HCT116 (cell line): ENCODE measurements around the gene MMEL1. TPM values are rescaled to one million over a fixed set of nuclear protein-coding genes. Genes with fewer than 3 reads are reported as not detected.

Experiments used
- ATAC-seq: fragments of 200-7000 bp; cut with Tn5 transposase; 2 replicates; pipeline ENCODE4 v1.9.1; 2020; ENCODE audit warnings: mild to moderate bottlenecking, moderate library complexity
- BruUV-seq: library from RNA; stranded (reverse); fragments of 400-500 nt; replicated peaks from 2 replicates; lab custom pipeline; 2021; lab: Mats Ljungman, UMichigan
- CTCF ChIA-PET: fragments of 300-600 bp; sonication (Branson Sonifier 250); formaldehyde crosslinking; loops from one replicate; lab custom pipeline; 2021; ENCODE audit warnings: antibody characterized with exemption; lab: Charles Lee
- POLR2A ChIA-PET: fragments of 300-600, 350-600 bp; sonication (Branson Sonifier 250); formaldehyde crosslinking; loops from one replicate; lab custom pipeline; 2021; ENCODE audit warnings: antibody characterized with exemption; lab: Charles Lee
- RAD21 ChIA-PET, 2 experiments: fragments of 300-600 bp; sonication (Branson Sonifier 250); formaldehyde crosslinking; loops; one replicate each; lab custom pipeline; 2023; ENCODE audit warnings: low total read pairs in 2 of 2; ENCODE audit not compliant: uncharacterized antibody in 2 of 2, unreplicated experiment in 2 of 2, low non-redundant PET in 1 of 2; lab: Charles Lee
- DNase-seq: peaks from one replicate; pipeline ENCODE4 v3.0.0-alpha.2; 2010; ENCODE audit warnings: low read depth, low spot score
- H2AFZ ChIP-seq: fragments of 200-600 bp; shearing (Covaris generic), sonication (generic); 2 replicates; pipeline ENCODE4 v1.6.1; 2017; ENCODE audit warnings: low read depth, mixed run types, mixed read lengths, antibody characterized with exemption, low read length; ENCODE audit not compliant: poor library complexity, severe bottlenecking
- H3K27ac ChIP-seq: 2 replicates; pipeline ENCODE4 v1.5.1; 2012; ENCODE audit warnings: low read depth, low read length
- H3K27me3 ChIP-seq: fragments of 200-600 bp; sonication (generic); 2 replicates; pipeline ENCODE4 v1.6.1; 2016; ENCODE audit warnings: mixed run types, low read length, mixed read lengths; ENCODE audit not compliant: insufficient read depth
- H3K36me3 ChIP-seq, 2 experiments: fragments of 200-500 bp in 1 of 2; fragments of 200-600 bp in 1 of 2; sonication (Bioruptor generic) in 1 of 2; sonication (generic) in 1 of 2; 2 replicates each; pipeline versions ENCODE4 v1.5.1 to v1.6.1; 2014 to 2016; ENCODE audit warnings: low read length in 2 of 2, inconsistent platforms in 1 of 2, mixed read lengths in 1 of 2, mixed run types in 1 of 2; ENCODE audit not compliant: insufficient read depth in 2 of 2, control insufficient read depth in 1 of 2
- H3K4me1 ChIP-seq, 2 experiments: fragments of 200-600 bp in 1 of 2; sonication (generic) in 1 of 2; 2 replicates each; pipeline versions ENCODE4 v1.5.1 to v1.6.1; 2012 to 2017; ENCODE audit warnings: low read length in 2 of 2, inconsistent platforms in 1 of 2, mild to moderate bottlenecking in 1 of 2, mixed read lengths in 1 of 2, mixed run types in 1 of 2, moderate library complexity in 1 of 2; ENCODE audit not compliant: insufficient read depth in 2 of 2, control insufficient read depth in 1 of 2
- H3K4me2 ChIP-seq: fragments of 200-600 bp; sonication (generic); 2 replicates; pipeline ENCODE4 v1.6.1; 2017; ENCODE audit warnings: mixed run types, low read length, mixed read lengths
- H3K4me3 ChIP-seq, 2 experiments: fragments of 200-600 bp in 1 of 2; sonication (generic) in 1 of 2; replicated peaks in 1 of 2; 2 replicates each; pipeline ENCODE4 v1.5.1; 2011 to 2016; ENCODE audit warnings: low read length in 2 of 2, control low read depth in 1 of 2, low read depth in 1 of 2, mild to moderate bottlenecking in 1 of 2, mixed read lengths in 1 of 2, mixed run types in 1 of 2
- H3K79me2 ChIP-seq: fragments of 200-600 bp; sonication (generic); 2 replicates; pipeline ENCODE4 v1.6.1; 2017; ENCODE audit warnings: mild to moderate bottlenecking, mixed run types, low read length, moderate library complexity, mixed read lengths; ENCODE audit not compliant: insufficient read depth
- H3K9ac ChIP-seq: fragments of 200-600 bp; sonication (generic); 2 replicates; pipeline ENCODE4 v1.6.1; 2016; ENCODE audit warnings: low read length, mixed read lengths
- H3K9me2 ChIP-seq: fragments of 200-600 bp; sonication (generic), shearing (Covaris generic); 2 replicates; pipeline ENCODE4 v1.6.1; 2017; ENCODE audit warnings: mixed run types, mild to moderate bottlenecking, moderate library complexity; ENCODE audit not compliant: insufficient read depth
- H3K9me3 ChIP-seq, 2 experiments: fragments of 200-500 bp in 1 of 2; fragments of 200-600 bp in 1 of 2; sonication (Bioruptor generic) in 1 of 2; sonication (generic) in 1 of 2; 2 replicates each; pipeline ENCODE4 v1.6.1; 2014 to 2017; ENCODE audit warnings: low read length in 2 of 2, mixed read lengths in 2 of 2, inconsistent platforms in 1 of 2, low read depth in 1 of 2, mild to moderate bottlenecking in 1 of 2, mixed run types in 1 of 2, moderate library complexity in 1 of 2; ENCODE audit not compliant: control insufficient read depth in 1 of 2, insufficient read depth in 1 of 2
- H4K20me1 ChIP-seq: fragments of 200-600 bp; sonication (generic), shearing (Covaris generic); 2 replicates; pipeline ENCODE4 v1.6.1; 2017; ENCODE audit warnings: mixed run types, mild to moderate bottlenecking, moderate library complexity; ENCODE audit not compliant: insufficient read depth
- CEBPB ChIP-seq: IDR thresholded peaks from 2 replicates; pipeline ENCODE4 v1.6.1; 2012; ENCODE audit warnings: low read depth
- EGR1 ChIP-seq: IDR thresholded peaks from 2 replicates; pipeline ENCODE4 v1.6.1; 2012; ENCODE audit warnings: low read depth
- ELF1 ChIP-seq: IDR thresholded peaks from 2 replicates; pipeline ENCODE4 v1.6.1; 2012; ENCODE audit warnings: low read depth, borderline replicate concordance
- EZH2 ChIP-seq: fragments of 200-600 bp; sonication (generic); IDR thresholded peaks from 2 replicates; pipeline ENCODE4 v1.6.1; 2017; ENCODE audit warnings: antibody characterized with exemption, mixed run types
- EZH2phosphoT487 ChIP-seq: fragments of 200-600 bp; IDR thresholded peaks from 2 replicates; pipeline ENCODE4 v1.6.1; 2018; ENCODE audit warnings: antibody characterized with exemption, borderline replicate concordance
- FOSL1 ChIP-seq: IDR thresholded peaks from 2 replicates; pipeline ENCODE4 v1.6.1; 2012; ENCODE audit warnings: low read depth
- JUND ChIP-seq: IDR thresholded peaks from 2 replicates; pipeline ENCODE4 v1.6.1; 2012
- RAD21 ChIP-seq: IDR thresholded peaks from 2 replicates; pipeline ENCODE4 v1.6.1; 2012; ENCODE audit warnings: low read depth, mild to moderate bottlenecking
- TCF7L2 ChIP-seq: IDR thresholded peaks from 2 replicates; pipeline ENCODE4 v1.7.0; 2011; ENCODE audit warnings: borderline replicate concordance, inconsistent platforms; ENCODE audit not compliant: insufficient read depth, insufficient read length; ENCODE audit errors: extremely low read depth
- YY1 ChIP-seq: IDR thresholded peaks from 2 replicates; pipeline ENCODE4 v1.6.1; 2011; ENCODE audit warnings: low read length, low read depth, moderate library complexity, mild to moderate bottlenecking; ENCODE audit not compliant: insufficient replicate concordance; ENCODE audit errors: extremely low read depth
- ZFX ChIP-seq: fragments of 450-650 bp; IDR thresholded peaks from 2 replicates; pipeline ENCODE4 v1.6.1; 2017
- ZNF274 ChIP-seq: fragments of 200-500 bp; sonication (Bioruptor generic); IDR thresholded peaks from 2 replicates; pipeline ENCODE4 v1.6.1; 2014; ENCODE audit warnings: mild to moderate bottlenecking, low read depth, low read length, inconsistent platforms
- intact Hi-C: fragments of 100-400 bp; cut with micrococcal nuclease; formaldehyde crosslinking; loops from 2 replicates; pipeline ENCODE4 v1.10.0; 2022
- total RNA-seq: library from RNA; stranded (reverse); gene quantifications from one replicate; pipeline ENCODE4 v1.2.1, GENCODE V29; 2021; ENCODE audit not compliant: unreplicated experiment
- TF ChIP-seq, protein P1 (sequence below), 3 experiments: fragments of 200-600 bp in 1 of 3; sonication (generic) in 1 of 3; IDR thresholded peaks in 2 of 3; conservative IDR thresholded peaks in 1 of 3; 2 replicates each; pipeline ENCODE4 v1.5.1; 2012 to 2017; ENCODE audit warnings: low read depth in 2 of 3, low read length in 2 of 3, antibody characterized with exemption in 1 of 3, borderline replicate concordance in 1 of 3, control low read depth in 1 of 3, mild to moderate bottlenecking in 1 of 3, mixed read lengths in 1 of 3, mixed run types in 1 of 3, moderate library complexity in 1 of 3; ENCODE audit not compliant: insufficient read depth in 1 of 3
- TF ChIP-seq, protein P2 (sequence below): IDR thresholded peaks from 2 replicates; pipeline ENCODE4 v1.6.1; 2012
- TF ChIP-seq, protein P3 (sequence below): IDR thresholded peaks from 2 replicates; pipeline ENCODE4 v1.6.1; 2012

The MMEL1 gene
- total RNA-seq, 1 experiment from 2014 or later = 2.7 TPM

DNA sequence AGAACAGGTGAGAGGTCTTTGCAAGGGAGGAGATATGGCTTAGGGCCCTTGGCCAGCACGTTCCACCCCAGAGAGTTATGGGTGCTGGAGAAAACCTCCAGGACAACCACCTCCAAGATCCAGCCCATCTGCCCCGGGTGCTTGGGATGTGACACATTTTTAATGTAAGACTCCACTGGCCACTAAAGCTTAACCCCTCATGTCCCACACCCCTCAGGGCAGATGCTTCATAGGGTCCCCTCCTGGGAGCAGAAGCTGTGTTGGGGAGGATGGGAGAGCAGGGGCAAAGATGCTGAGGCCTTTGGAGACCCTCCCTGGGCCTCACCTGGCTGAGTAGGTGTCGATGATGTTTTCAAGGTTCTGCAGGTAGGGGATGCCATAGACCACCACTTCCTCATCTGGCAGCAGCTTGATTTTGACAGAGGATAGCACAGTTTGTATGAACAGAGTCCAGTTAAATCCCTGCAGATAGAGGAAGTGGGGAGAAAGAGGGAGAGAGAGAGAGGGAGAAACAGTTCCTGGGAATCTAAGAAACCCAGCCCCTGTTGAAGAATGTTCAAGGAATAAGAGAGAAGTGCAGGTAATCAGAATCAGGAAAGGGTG, 34.4 kb downstream of the MMEL1 start:
- Histone ChIP-seq H3K9me2 (no peaks in the 10 kb centered on the region), H3K9ac (no peak overlapping the region), H3K27ac (no peak overlapping the region), H4K20me1 (no peaks in the 10 kb centered on the region), H3K9me3 (no peaks in the 10 kb centered on the region), H3K36me3 (no peaks in the 10 kb centered on the region), H2AFZ (no peak overlapping the region), H3K79me2 (no peaks in the 10 kb centered on the region), H3K4me2 (no peak overlapping the region), H3K4me1 (no peaks in the 10 kb centered on the region), H3K4me3 (no peak overlapping the region), H3K27me3 (0 out of 2 replicates have a peak, but pooled peaks cover 5% of the 10 kb centered on the region)
- ChIA-PET POLR2A (no interaction called here), RAD21 (no interaction called here), CTCF (no interaction called here)
- intact Hi-C loops = no loop called here
- ATAC-seq (peak; percentile 29; the same call in 1 of the 2 replicates), DNase-seq (no peak)
- no TSS peak for BruUV-seq
- TF ChIP-seq, protein P1, sequence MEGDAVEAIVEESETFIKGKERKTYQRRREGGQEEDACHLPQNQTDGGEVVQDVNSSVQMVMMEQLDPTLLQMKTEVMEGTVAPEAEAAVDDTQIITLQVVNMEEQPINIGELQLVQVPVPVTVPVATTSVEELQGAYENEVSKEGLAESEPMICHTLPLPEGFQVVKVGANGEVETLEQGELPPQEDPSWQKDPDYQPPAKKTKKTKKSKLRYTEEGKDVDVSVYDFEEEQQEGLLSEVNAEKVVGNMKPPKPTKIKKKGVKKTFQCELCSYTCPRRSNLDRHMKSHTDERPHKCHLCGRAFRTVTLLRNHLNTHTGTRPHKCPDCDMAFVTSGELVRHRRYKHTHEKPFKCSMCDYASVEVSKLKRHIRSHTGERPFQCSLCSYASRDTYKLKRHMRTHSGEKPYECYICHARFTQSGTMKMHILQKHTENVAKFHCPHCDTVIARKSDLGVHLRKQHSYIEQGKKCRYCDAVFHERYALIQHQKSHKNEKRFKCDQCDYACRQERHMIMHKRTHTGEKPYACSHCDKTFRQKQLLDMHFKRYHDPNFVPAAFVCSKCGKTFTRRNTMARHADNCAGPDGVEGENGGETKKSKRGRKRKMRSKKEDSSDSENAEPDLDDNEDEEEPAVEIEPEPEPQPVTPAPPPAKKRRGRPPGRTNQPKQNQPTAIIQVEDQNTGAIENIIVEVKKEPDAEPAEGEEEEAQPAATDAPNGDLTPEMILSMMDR (IDR thresholded peaks at IDR 0.05 in 2 of 3, conservative IDR thresholded peaks at IDR 0.05 in 1 of 3; ENCODE audit: borderline replicate concordance in 1 of 3, insufficient read depth in 1 of 3, low read depth in 2 of 3, low read length in 2 of 3) = peak in 2 of 3 experiments; percentile 19; a peak in 1 of 6 replicates
- no peak for TF ChIP-seq EZH2
- TF ChIP-seq ZNF274 = no peak

DNA sequence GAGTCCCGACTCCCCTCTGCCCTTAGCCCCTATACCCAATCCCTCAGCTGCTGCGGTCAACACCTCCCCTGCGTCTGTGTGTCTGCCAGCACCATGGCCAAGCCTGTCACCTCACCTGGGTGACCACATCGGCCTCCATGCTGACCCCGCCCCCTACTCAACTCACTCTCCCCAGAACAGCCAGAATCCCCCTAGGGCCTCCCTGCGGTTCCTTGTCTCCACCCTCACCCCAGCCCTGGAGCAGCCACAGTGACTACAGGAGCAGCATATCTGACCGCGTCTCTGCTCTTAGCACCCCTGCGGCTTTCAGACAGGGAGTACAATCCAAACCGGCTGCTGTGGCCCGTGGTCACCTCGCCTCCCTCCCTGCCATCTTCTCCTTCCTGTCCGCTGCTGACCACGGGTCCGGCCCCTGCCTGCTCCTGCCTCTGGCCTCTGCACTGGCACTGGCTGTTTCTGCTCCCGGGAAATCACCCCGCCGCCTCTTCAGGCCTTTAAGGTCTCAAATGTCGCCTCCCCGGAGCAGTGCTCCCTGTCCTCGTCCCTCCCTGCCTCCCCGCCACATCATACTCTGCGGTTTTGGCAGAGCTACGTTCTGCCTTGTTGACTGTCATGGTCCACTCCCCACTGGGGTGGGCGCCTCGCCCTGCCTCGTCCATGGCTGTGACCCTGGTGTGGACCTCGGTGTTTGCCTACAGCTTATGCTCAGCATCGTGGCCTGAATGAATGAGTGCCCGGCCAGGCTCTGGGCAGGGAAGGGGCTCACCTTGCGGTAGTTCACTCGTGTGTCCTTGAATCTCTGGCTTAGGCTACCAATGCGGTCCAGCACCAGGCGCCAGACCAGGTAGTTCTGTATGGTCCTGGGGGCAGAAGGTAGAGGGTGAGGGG, 35.1 kb downstream of the MMEL1 start:
- no peaks in the 10 kb centered on the region for H3K9me3 ChIP-seq
- H3K4me1 ChIP-seq = no peaks in the 10 kb centered on the region
- no peak for ATAC-seq
- no peaks in the 10 kb centered on the region for H3K9me2 ChIP-seq
- no peaks in the 10 kb centered on the region for H3K36me3 ChIP-seq
- H3K79me2 ChIP-seq = no peaks in the 10 kb centered on the region
- intact Hi-C loops = no loop called here
- ChIA-PET CTCF (no interaction called here), RAD21 (no interaction called here), POLR2A (no interaction called here)
- no peak for DNase-seq
- H3K9ac ChIP-seq = no peak overlapping the region
- BruUV-seq = no TSS peak
- no peak overlapping the region for H3K4me2 ChIP-seq
- H3K4me3 ChIP-seq = no peak overlapping the region
- no peaks in the 10 kb centered on the region for H4K20me1 ChIP-seq
- no peak overlapping the region for H3K27ac ChIP-seq
- 0 out of 2 replicates have a peak, but pooled peaks cover 5% of the 10 kb centered on the region for H3K27me3 ChIP-seq
- no peak overlapping the region for H2AFZ ChIP-seq
- no peak for TF ChIP-seq YY1
- TF ChIP-seq JUND = no peak
- TF ChIP-seq, protein P2, sequence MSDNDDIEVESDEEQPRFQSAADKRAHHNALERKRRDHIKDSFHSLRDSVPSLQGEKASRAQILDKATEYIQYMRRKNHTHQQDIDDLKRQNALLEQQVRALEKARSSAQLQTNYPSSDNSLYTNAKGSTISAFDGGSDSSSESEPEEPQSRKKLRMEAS = no peak
- no peak for TF ChIP-seq EGR1
- TF ChIP-seq, protein P3, sequence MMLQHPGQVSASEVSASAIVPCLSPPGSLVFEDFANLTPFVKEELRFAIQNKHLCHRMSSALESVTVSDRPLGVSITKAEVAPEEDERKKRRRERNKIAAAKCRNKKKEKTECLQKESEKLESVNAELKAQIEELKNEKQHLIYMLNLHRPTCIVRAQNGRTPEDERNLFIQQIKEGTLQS = no peak
- TF ChIP-seq ELF1 = no peak
- no peak for TF ChIP-seq EZH2phosphoT487
- TF ChIP-seq CEBPB = no peak
- TF ChIP-seq RAD21 = no peak
- TF ChIP-seq EZH2 = no peak
- no peak for TF ChIP-seq TCF7L2
- TF ChIP-seq ZFX = no peak
- no peak for TF ChIP-seq FOSL1
- no peak for TF ChIP-seq ZNF274
